GM12872 (cell line): Measurements from ENCODE around the gene FAM169A.

ENCODE experiments used
- CTCF ChIP-seq: IDR thresholded peaks from 3 replicates; pipeline ENCODE4 v1.5.1; 2011; ENCODE audit warnings: low read depth, mild to moderate bottlenecking, low read length, moderate library complexity; ENCODE audit not compliant: insufficient read depth

Gene FAM169A

DNA sequence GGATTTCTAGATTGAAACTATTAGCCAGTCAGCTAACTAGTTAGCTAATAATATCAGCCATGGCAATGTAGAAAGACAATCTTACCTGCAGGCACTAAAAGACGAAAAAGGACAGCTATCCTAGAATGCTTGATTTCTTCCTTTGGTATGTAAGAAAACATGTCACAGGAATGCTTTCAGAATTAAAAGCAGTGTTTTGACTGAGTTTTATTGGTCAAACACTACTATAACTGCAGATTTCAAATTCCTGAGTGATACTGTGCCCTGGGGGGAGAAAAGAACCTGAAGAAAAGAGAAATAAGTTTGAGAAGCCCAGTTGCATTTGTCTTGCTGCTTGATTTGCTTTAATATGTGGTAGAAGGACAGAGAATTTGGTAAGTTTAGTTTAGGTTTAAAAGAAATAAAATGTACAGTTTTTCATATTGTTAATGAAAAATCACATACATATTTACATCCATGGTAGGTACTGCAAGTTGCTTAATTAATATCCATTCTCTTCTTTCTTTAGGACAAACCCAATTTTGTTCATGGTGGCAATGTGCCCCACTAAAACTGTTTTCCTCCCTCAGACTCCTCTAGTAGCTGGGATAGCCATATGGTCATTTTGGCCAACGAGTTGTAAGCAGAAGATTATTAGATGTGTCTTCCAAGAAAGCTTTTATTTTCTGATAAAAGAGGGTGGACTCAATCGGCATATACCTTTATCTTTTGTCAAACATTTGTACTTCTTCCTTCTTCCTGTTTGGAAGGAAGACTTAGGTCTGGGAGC is 4.3 kb upstream of the FAM169A start:
- TF ChIP-seq CTCF, result no peak

- no peak for TF ChIP-seq CTCF
These were observed 492 bp upstream of the FAM169A start for GRCh38 chr5:74866596-74867162.

GRCh38 chr5:74865256-74865803 is 857 bp downstream of the FAM169A start:
- no peak for TF ChIP-seq CTCF

GRCh38 chr5:74864823-74865222 is 1.4 kb downstream of the FAM169A start:
- TF ChIP-seq CTCF, result no peak

DNA sequence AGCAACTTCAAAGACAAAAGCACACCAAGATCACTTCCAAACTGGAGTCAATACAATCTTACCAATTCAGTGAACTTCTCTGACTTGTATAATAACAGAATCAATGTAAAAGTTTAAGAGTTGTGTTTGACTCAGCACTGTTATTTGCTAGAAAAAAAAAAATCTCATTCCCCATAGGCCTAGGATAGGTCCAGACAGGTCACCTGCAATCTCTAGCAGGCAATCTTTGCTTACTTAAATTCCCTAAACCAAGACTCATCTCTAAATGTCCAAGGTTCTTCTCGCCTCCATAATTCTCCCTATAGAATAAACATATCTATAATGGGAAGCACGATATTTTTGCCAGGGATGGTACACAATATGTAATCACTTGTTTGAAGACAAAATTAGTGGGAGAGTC is 2.5 kb downstream of the FAM169A start:
- TF ChIP-seq CTCF, result no peak

- TF ChIP-seq CTCF, result no peak
These were observed 4.0 kb downstream of the FAM169A start for GRCh38 chr5:74862221-74862620.

DNA sequence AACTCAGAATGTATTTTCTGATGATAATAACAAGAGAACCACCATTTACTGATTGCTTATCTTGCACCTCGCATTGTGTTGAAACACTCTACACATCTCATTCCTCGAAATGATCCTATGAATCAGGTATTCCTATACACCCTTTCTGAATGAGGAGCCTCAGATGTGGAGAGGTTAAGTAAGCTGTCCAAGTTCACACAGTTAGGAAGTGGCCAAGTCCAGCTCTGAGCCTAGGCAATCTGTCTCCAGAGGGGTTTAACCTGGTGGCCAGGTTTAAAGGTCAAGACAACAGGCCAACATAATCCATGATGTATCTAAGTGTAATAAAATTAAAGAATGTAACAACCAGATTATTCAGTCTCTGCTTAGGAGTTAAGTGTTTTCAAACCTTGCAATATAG is 12.9 kb downstream of the FAM169A start:
- no peak for TF ChIP-seq CTCF
